Measurements from ENCODE around the gene MGAT3. TPM values are rescaled to one million over a fixed set of nuclear protein-coding genes. Genes with fewer than 3 reads are reported as not detected.

Gene MGAT3
- total and polyA plus RNA-seq, 2 of the 13 experiments (the other 11 are each of a cell fraction or from before 2014, with no cell fraction given) = 0.11 to 0.15 TPM

GRCh38 chr22:39502109-39502788 is 45.4 kb downstream of the MGAT3 start, which contains the start of gene MIEF1 (continued):
- TF ChIP-seq ZNF253 (CRISPR knock-in tag; IDR thresholded peaks at IDR 0.05; ENCODE audit: borderline replicate concordance) (no peak), CBX1 (IDR thresholded peaks at IDR 0.05; ENCODE audit: low read depth) (no peak), NPAS2 (CRISPR knock-in tag; IDR thresholded peaks at IDR 0.05; ENCODE audit: borderline replicate concordance) (no peak), GATA4 (IDR thresholded peaks at IDR 0.05; ENCODE audit: borderline replicate concordance, low read depth) (no peak), ZNF282 (IDR thresholded peaks at IDR 0.05; ENCODE audit: partially characterized antibody) (no peak), DBP (CRISPR knock-in tag; IDR thresholded peaks at IDR 0.05; ENCODE audit: not compliant biosample characterization) (no peak), SIN3A (IDR thresholded peaks at IDR 0.05; ENCODE audit: borderline replicate concordance, low read depth, low read length) (peak; percentile 80; the same call in 1 of the 2 replicates), SRSF1 (optimal IDR thresholded peaks at IDR 0.05; ENCODE audit: low read depth, low read length) (no peak), HNF1A (IDR thresholded peaks at IDR 0.05; ENCODE audit: low read depth) (no peak), HNF1A (CRISPR knock-in tag; IDR thresholded peaks at IDR 0.05; ENCODE audit: borderline replicate concordance) (peak; percentile 49; the same call in 1 of the 2 replicates), WIZ (CRISPR knock-in tag; IDR thresholded peaks at IDR 0.05) (peak; percentile 92), ZNF3 (CRISPR knock-in tag; IDR thresholded peaks at IDR 0.05) (no peak)
- TF ChIP-seq, protein P1, sequence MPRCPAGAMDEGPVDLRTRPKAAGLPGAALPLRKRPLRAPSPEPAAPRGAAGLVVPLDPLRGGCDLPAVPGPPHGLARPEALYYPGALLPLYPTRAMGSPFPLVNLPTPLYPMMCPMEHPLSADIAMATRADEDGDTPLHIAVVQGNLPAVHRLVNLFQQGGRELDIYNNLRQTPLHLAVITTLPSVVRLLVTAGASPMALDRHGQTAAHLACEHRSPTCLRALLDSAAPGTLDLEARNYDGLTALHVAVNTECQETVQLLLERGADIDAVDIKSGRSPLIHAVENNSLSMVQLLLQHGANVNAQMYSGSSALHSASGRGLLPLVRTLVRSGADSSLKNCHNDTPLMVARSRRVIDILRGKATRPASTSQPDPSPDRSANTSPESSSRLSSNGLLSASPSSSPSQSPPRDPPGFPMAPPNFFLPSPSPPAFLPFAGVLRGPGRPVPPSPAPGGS (CRISPR knock-in tag; IDR thresholded peaks at IDR 0.05) = no peak
- TF ChIP-seq, protein P2, sequence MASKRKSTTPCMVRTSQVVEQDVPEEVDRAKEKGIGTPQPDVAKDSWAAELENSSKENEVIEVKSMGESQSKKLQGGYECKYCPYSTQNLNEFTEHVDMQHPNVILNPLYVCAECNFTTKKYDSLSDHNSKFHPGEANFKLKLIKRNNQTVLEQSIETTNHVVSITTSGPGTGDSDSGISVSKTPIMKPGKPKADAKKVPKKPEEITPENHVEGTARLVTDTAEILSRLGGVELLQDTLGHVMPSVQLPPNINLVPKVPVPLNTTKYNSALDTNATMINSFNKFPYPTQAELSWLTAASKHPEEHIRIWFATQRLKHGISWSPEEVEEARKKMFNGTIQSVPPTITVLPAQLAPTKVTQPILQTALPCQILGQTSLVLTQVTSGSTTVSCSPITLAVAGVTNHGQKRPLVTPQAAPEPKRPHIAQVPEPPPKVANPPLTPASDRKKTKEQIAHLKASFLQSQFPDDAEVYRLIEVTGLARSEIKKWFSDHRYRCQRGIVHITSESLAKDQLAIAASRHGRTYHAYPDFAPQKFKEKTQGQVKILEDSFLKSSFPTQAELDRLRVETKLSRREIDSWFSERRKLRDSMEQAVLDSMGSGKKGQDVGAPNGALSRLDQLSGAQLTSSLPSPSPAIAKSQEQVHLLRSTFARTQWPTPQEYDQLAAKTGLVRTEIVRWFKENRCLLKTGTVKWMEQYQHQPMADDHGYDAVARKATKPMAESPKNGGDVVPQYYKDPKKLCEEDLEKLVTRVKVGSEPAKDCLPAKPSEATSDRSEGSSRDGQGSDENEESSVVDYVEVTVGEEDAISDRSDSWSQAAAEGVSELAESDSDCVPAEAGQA (IDR thresholded peaks at IDR 0.05; ENCODE audit: low read depth) = peak; percentile 61; the same call in 1 of the 2 replicates
- TF ChIP-seq, protein P2 (CRISPR knock-in tag; IDR thresholded peaks at IDR 0.05; ENCODE audit: borderline replicate concordance) = no peak
